CD4-positive, alpha-beta T cell treated with Interferon gamma for 1 hour (primary cell): Measurements from ENCODE around the gene JUP.
A peak's percentile ranks its signal among the peaks of the same experiment; 100 is the strongest.
"Not testable (repeated sequence)": the region's sequence is repeated elsewhere in the genome, so short reads cannot be mapped to it uniquely, and the experiment has no call there.

Experiments used
- DNase-seq: peaks from one replicate; pipeline ENCODE4 v3.0.0-alpha.2; 2020

JUP gene

GRCh38 chr17:41786227-41787020 lies at the start of gene JUP:
TSS of gene JUP (minus strand) at chr17:41786711. CDS start at chr17:41771854, 14,857 bp downstream.
- peak; percentile 97 for DNase-seq

- peak; percentile 45 for DNase-seq
Measured at GRCh38 chr17:41835800-41836549, 49.5 kb upstream of the JUP start, which contains the start of gene NT5C3B. TSS of gene NT5C3B (minus strand) at chr17:41836232. CDS start at chr17:41836193, 39 bp downstream.

- no peak for DNase-seq
Measured at GRCh38 chr17:41835214-41835799, 48.8 kb upstream of the JUP start.

- DNase-seq, result not testable (repeated sequence)
Measured at GRCh38 chr17:41829961-41830360, 43.5 kb upstream of the JUP start.

- DNase-seq, result no peak
Measured at GRCh38 chr17:41825175-41825845, 38.8 kb upstream of the JUP start.

- DNase-seq, result no peak
Measured at GRCh38 chr17:41824086-41824485, 37.6 kb upstream of the JUP start.

GRCh38 chr17:41823580-41823979 lies 37.1 kb upstream of the JUP start:
- no peak for DNase-seq

GRCh38 chr17:41823141-41823524 lies 36.6 kb upstream of the JUP start:
- no peak for DNase-seq

GRCh38 chr17:41822216-41823140 lies 36.0 kb upstream of the JUP start:
- DNase-seq, result no peak

GRCh38 chr17:41821776-41822175 lies 35.3 kb upstream of the JUP start:
- DNase-seq, result no peak

GRCh38 chr17:41818024-41818423 lies 31.5 kb upstream of the JUP start:
- DNase-seq, result no peak

GRCh38 chr17:41816637-41817320 lies 30.3 kb upstream of the JUP start:
- no peak for DNase-seq

- DNase-seq, result no peak
Measured at GRCh38 chr17:41814195-41814594, 27.7 kb upstream of the JUP start.

GRCh38 chr17:41813699-41814124 lies 27.2 kb upstream of the JUP start:
- DNase-seq, result no peak

- no peak for DNase-seq
Measured at GRCh38 chr17:41813152-41813680, 26.7 kb upstream of the JUP start.

- no peak for DNase-seq
Measured at GRCh38 chr17:41812381-41813151, 26.1 kb upstream of the JUP start, which contains the start of gene FKBP10. TSS of gene FKBP10 (plus strand) at chr17:41813004. CDS start at chr17:41813035, 31 bp downstream.

- DNase-seq, result peak; percentile 68
Measured at GRCh38 chr17:41811549-41812380, 25.3 kb upstream of the JUP start, which contains the start of gene P3H4. TSS of gene P3H4 (minus strand) at chr17:41811949. CDS start at chr17:41811915, 34 bp downstream.

- DNase-seq, result peak; percentile 9
Measured at GRCh38 chr17:41810659-41811548, 24.4 kb upstream of the JUP start.
